NCI-H526 (cell line): Measurements from ENCODE around the gene MIB1.
"Not testable (repeated sequence)": the region's sequence is repeated elsewhere in the genome, so short reads cannot be mapped to it uniquely, and the experiment has no call there.

ENCODE experiments used
- DNase-seq, 2 experiments: peaks; one replicate each; lab custom pipeline; 2025; lab: John Stamatoyannopoulos, UW

The MIB1 gene

GRCh38 chr18:21743166-21743832 is 2.7 kb downstream of the MIB1 start:
- DNase-seq, result no peak

GRCh38 chr18:21745231-21745630 is 4.6 kb downstream of the MIB1 start:
- no peak for DNase-seq

DNA sequence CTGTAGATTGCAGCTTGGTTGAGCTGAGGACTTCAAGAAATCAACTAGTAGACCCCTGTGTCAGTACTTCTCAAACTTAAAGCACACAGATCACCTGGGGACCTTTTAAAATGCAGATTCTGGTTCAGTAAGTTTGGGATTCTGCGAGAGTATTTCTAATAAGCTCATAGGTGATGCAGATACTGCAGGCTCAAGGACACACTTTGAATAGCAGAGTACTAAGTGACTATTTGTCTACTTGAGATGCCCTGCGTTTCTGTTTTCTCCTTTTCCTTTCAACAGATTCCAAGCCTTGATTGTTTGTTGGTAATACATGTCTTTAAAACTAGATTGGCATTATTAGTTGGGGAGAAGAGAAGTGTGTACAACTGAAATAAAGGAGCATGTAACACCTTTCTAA is 6.7 kb downstream of the MIB1 start:
- no peak for DNase-seq

GRCh38 chr18:21747764-21748693 is 7.4 kb downstream of the MIB1 start:
- DNase-seq, result no peak

DNA sequence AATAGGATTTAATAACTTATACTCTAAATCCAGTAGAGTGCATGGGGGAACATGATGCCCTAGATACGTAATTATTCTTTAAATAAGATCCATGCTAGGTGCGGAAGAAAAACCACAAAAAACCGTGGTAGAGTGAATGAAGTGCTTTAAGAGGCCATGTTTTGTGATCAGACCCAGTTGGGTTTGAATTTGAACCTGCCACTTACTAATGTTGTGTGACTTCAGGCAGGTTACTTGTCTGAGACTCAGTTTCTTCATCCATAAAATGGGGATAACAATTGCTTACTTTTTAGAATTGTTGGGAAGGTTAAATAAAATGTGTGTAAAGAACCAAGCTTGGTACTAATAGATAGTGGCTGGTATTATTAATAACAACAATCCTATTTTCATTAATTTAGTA is 17.2 kb downstream of the MIB1 start:
- DNase-seq, result no peak

DNA sequence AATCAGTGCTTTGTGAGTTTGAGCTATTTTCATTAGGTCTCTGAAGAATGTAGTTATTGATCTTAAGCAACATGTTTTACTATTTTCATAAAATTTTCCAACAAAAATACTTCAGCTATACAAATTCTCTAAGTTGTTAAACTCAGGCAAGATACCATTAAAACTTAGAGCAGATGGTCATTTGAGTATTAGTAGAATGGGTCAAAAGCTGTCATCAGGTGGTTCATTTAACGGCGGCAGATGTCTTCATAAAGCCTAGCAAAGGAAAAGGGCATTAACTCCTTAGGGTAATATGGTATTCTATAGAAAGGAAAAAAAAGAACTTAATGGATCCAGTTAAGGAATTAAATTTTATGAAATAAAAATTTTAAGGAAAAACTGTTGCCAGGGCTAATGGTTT is 19.2 kb downstream of the MIB1 start:
- no peak for DNase-seq

DNA sequence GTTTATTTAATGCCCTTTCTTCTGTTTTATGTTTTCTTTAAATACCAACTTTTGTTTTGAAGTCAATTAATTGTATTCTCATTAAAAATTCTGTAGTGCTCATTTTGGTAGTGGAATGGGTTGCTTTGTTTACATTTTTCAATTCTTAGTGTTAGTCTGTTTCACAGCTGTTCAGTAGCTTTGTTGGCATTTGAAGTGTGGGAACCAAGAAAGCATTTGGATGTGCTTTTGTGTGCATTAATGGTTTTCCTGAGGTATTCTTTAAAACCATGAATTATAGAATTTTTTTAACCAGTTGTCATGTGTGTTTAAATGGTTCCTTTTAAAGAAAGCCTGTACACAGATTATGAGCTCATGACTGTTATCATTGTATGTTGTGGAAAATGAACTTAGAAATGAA is 19.7 kb downstream of the MIB1 start:
- no peak for DNase-seq

DNA sequence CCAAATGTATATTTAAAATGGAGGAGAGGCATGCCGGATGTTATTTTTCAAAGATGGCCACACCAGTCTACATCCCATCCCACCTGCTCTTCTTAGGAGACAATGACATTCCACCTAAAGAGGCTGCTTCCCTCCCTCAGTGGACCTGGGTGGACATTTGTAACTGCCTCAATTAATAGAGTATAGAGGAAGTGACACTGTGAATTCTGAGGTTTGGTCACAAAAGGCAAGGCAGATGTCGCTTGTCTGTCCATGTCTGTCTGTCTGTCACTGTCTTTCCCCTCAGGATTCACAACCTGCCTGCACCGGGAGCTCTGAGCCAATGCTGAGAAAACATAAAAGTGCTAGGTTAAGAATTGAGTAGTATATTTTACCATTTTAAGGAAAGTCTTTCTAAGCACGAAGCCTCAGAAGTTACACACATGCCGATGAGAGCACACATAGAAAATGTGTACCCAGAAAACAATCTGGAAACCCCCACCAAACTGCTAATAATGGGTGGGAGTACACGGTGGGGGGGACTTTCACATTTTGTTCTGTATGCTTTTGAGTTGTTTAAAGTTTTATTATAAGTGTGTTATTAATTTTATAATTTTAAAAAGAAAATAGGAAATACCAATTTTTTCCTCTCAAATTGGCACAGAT is 21.0 kb downstream of the MIB1 start:
- no peak for DNase-seq

- DNase-seq, result no peak
These were observed 21.7 kb downstream of the MIB1 start for GRCh38 chr18:21762181-21762772.

DNA sequence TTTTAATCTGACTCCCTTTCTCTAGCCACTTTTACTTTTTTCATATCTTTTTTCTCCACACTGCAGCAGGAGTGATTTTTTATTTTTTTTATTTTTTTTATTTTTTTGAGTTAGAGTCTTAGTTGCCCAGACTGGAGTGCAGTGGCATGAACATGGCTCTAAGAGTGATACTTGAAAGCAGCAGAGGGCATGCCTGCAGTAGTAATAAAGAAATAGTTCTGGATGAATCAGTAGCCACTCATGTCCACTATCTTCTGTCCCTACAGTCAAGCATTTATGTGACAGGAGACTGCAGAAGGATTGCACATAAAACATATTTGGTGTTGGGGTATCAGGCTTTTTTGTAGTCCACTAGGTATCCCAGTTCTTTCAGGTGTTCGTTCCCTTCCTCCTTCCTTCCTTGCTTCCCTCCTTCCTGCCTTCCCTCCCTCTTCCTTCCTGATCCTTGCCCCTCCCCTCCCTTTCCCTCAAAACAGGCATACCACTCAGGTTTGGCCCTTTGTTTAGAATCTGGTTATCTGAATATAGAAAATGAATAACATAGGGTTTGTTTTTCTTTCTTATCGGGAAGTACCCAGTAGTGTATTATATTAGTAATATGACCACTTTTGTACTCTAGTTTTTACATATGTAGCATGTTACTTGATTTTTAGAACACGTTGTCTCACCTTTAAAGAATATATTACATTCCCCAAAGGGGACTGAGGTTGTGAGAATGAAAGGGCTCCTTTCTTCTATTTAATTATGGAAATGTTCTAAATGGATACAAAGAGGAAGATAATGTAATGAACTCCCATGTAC is 23.5 kb downstream of the MIB1 start:
- DNase-seq, result no peak

DNA sequence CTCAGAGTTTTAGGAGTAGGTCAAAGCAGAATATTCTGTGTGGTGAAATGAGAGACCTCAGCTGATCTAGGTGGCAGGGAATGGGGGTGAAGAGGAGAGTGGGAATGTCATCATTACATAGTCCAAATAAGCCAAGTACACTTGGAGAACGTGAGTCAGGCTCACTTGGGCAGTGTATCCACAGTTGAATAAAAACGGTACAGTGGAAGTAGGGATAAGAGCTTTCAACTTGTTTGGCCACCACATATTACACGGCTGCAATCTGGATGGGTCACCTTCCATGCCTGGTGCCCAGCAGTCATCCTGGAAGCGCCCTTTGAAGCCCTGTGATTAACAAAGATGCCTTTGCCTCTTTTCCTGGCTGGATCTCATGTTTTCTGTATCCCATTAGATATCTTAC is 28.6 kb downstream of the MIB1 start:
- DNase-seq, result no peak

DNA sequence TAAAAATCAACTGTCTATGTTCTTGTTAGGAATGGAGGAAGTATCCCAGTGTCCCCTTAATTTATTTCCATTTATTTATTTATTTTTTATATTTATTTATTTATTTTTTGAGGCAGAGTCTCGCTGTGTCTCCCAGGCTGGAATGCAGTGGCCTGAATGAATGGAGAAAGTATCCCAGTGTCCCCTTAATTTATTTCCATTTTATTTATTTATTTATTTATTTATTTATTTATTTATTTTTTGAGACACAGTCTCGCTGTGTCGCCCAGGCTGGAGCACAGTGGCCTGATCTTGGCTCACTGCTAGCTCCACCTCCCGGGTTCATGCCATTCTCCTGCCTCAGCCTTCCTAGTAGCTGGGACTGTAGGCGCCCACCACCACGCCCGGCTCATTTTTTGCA is 34.1 kb downstream of the MIB1 start:
- DNase-seq, result no peak

GRCh38 chr18:21777814-21778213 is 37.2 kb downstream of the MIB1 start:
- no peak for DNase-seq

DNA sequence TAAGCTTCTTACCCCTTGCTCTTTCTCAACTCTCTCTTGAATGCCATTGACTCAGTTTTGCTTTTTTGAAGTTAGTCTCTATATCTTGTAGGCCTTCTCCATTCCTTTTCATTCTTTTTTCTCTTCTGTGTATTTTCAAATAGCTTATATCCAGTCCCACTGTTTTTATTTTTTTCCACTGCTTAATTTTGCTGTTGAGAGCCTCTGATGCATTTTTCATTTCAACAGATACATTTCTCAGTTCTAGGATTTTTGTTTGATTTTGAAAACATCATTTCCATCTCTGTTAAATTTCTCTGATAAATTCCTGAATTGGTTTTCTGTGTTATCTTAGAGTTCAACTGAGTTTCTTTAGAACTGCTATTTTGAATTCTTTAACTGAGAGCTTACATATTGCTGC is 45.9 kb downstream of the MIB1 start:
- DNase-seq, result no peak

GRCh38 chr18:21796089-21796488 is 55.5 kb downstream of the MIB1 start:
- DNase-seq, result not testable (repeated sequence)

GRCh38 chr18:21798126-21798525 is 57.5 kb downstream of the MIB1 start:
- no peak for DNase-seq

GRCh38 chr18:21799721-21800120 is 59.1 kb downstream of the MIB1 start:
- DNase-seq, result no peak

GRCh38 chr18:21803495-21803894 is 62.9 kb downstream of the MIB1 start:
- DNase-seq, result no peak

DNA sequence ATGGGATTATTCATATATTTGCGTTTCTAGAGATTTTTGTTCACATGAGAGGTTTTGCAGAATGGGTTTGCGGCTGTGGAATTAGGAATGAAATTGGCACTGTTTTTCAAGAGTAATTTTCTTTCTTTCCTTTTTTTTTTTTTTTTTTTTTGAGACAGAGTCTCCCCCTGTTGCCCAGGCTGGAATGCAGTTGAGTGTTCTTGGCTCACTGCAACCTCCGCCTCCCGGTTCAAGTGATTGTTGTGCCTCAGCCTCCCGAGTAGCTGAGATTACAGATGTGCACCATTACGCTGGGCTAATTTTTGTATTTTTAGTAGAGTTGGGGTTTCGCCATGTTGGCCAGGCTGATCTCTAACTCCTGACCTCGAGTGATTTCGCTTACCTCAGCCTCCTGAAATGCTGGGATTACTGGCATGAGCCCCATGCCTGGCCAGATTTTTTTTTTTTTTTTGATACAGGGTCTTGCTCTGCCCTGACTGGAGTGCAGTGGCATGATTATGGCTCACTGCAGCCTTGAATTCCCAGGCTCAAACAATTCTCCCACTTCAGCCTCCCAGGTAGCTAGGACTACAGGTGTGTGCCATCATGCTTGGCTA is 65.3 kb downstream of the MIB1 start:
- DNase-seq, result no peak

- DNase-seq, result no peak
These were observed 67.6 kb downstream of the MIB1 start for GRCh38 chr18:21808185-21808584.

DNA sequence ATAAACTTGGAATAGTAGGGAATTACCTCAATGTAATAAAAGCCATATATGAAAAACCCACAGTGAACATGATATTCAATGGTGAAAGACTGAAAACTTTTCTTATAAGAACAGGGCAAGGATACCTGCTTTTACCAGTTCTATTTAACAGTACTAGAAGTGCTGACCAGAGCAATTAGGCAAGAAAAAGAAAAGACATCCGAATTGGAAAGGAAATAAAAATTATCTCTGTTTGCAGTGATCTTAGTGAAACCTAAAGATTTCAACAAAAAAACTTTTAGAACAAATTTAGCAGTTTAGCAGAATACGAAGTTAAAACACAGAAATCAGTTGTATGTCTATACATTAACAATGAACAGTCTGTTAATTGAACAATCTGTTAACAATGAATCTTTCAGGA is 69.1 kb downstream of the MIB1 start:
- no peak for DNase-seq
